Measurements from ENCODE around the gene MAGI3.
"Not testable (repeated sequence)": the region's sequence is repeated elsewhere in the genome, so short reads cannot be mapped to it uniquely, and the experiment has no call there.

The MAGI3 gene

GRCh38 chr1:113517983-113518382 lies 127.7 kb downstream of the MAGI3 start:
- no peak for DNase-seq

GRCh38 chr1:113519556-113519955 lies 129.2 kb downstream of the MAGI3 start:
- no peak for DNase-seq

GRCh38 chr1:113530021-113530420 lies 139.7 kb downstream of the MAGI3 start:
- no peak for DNase-seq

- DNase-seq, result no peak
Measured at GRCh38 chr1:113531321-113531720, 141.0 kb downstream of the MAGI3 start.

- no peak for DNase-seq
Measured at GRCh38 chr1:113533061-113533460, 142.7 kb downstream of the MAGI3 start.

GRCh38 chr1:113534130-113534817 lies 144.0 kb downstream of the MAGI3 start:
- no peak for DNase-seq

GRCh38 chr1:113534875-113535274 lies 144.6 kb downstream of the MAGI3 start:
- no peak for DNase-seq

GRCh38 chr1:113536182-113536780 lies 146.0 kb downstream of the MAGI3 start:
- DNase-seq, result no peak

GRCh38 chr1:113538225-113538624 lies 147.9 kb downstream of the MAGI3 start:
- DNase-seq, result no peak

GRCh38 chr1:113540335-113540734 lies 150.0 kb downstream of the MAGI3 start:
- DNase-seq, result no peak

- DNase-seq, result no peak
Measured at GRCh38 chr1:113541106-113541505, 150.8 kb downstream of the MAGI3 start.

- DNase-seq, result no peak
Measured at GRCh38 chr1:113542221-113542701, 151.9 kb downstream of the MAGI3 start.

- DNase-seq, result no peak
Measured at GRCh38 chr1:113543110-113543509, 152.8 kb downstream of the MAGI3 start.

- DNase-seq, result no peak
Measured at GRCh38 chr1:113545210-113545609, 154.9 kb downstream of the MAGI3 start.

- no peak for DNase-seq
Measured at GRCh38 chr1:113545626-113546025, 155.3 kb downstream of the MAGI3 start.

- DNase-seq, result no peak
Measured at GRCh38 chr1:113551728-113552127, 161.4 kb downstream of the MAGI3 start.

- DNase-seq, result no peak
Measured at GRCh38 chr1:113552244-113552643, 161.9 kb downstream of the MAGI3 start.

- DNase-seq, result no peak
Measured at GRCh38 chr1:113557187-113557586, 166.9 kb downstream of the MAGI3 start.

GRCh38 chr1:113565621-113566020 lies 175.3 kb downstream of the MAGI3 start:
- DNase-seq, result no peak

GRCh38 chr1:113567427-113567826 lies 177.1 kb downstream of the MAGI3 start:
- no peak for DNase-seq

- not testable (repeated sequence) for DNase-seq
Measured at GRCh38 chr1:113575744-113576260, 185.5 kb downstream of the MAGI3 start.

GRCh38 chr1:113576271-113576670 lies 186.0 kb downstream of the MAGI3 start:
- DNase-seq, result no peak

- DNase-seq, result no peak
Measured at GRCh38 chr1:113579256-113580018, 189.1 kb downstream of the MAGI3 start.

- no peak for DNase-seq
Measured at GRCh38 chr1:113581323-113581722, 191.0 kb downstream of the MAGI3 start.

Data from central memory CD4-positive, alpha-beta T cell (primary cell).